ENCODE results near the gene SFXN5.

The SFXN5 gene

DNA sequence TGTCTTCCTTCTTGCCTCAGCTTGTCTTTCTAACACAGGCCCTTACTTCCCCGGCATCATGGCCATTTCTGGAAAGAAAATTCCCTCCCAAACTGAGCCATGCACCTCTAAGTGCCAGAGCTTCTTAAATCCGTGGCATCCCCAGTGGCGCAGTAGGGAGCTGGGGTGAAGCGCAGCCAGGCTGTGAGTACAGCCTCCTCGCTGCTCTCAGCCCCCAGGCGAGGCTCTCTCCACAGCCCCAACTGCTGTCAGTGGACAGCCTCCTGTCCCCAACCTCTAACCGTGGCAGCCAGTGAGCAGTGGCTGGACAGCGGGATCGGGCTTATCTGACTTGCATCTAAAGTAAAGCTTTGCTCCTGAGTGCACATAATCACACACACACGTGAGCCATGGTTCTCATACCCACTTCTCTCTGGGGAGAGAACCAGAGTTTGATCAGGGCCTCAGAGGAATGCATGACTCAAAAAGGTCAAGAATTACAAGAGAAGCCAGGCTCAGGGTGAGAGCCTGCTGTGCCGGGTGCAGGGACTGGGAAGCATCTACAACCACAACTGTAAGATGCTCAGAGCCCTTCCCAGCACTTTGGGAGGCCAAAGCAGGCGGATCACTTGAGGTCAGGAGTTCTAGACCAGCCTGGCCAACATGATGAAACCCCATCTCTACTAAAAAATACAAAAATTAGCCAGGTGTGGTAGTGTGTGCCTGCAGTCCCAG is 50.7 kb downstream of the SFXN5 start:
- peak; percentile 38 for DNase-seq (ENCODE audit: low read depth, low spot score)

DNA sequence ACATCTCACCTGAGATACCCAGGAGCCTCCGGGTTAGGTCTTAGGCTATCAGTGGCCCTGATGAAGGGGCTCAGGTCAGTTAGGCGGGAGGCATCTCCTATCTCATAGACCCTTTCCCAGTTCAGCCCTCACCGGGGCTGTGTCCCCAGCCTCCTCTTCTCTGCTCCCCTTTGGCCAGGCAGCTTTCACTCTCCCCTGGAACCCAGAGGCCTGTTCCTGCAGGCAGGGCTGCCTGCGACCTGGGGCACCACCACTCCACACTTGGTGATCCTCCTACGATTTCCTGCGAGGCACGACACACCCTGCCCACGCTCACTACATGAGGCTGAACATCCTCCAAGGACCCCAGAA is 51.2 kb downstream of the SFXN5 start:
- DNase-seq (ENCODE audit: low read depth, low spot score) = no peak

DNA sequence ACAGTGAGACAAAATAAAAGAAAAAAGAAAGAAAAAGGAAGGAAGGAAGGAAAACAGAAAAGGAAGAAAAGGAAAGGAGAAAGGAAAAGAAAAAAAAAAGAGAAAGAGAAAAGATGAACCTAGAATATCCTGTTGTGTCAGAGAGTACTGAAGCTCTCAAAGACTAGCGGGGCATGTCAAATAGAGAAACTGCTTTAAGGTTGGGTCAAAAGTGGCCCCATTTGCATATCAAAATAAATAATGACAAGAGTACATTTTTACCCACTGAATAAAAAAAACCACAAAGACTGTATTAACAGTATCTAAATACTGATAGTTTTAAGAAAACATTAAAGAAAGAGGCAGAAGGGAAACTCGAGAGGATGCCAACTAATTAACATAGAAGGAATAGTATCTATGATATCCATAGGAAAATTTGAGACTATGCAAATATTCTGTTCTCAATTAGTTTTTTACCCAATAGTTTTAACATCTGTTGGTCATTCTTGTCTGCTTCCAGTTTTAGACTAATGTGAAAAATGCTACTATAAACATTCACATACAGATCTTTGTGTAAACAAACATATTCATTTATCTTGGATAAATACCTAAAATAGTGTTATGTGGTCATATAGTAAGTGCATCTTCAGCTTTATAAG is 53.2 kb downstream of the SFXN5 start:
- DNase-seq (ENCODE audit: low read depth, low spot score) = no peak

DNA sequence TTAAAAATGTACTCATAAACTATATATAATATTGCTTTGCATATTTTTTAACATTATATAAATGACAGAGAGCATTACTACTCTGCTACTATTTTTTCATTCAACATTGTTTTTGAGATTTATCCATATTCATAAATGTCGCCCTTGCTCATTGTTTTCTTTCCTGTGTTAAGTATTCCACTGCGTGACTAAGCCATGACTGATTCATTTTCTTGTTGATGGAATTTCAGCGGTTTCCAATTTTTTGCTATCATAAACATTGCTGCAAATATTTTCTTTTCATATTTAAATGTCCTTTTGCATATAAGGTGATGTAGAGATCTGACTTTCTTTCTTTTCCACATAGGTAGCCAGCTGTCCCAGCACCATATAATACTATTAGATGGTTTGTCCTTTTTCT is 57.6 kb downstream of the SFXN5 start:
- DNase-seq (ENCODE audit: low read depth, low spot score) = no peak

DNA sequence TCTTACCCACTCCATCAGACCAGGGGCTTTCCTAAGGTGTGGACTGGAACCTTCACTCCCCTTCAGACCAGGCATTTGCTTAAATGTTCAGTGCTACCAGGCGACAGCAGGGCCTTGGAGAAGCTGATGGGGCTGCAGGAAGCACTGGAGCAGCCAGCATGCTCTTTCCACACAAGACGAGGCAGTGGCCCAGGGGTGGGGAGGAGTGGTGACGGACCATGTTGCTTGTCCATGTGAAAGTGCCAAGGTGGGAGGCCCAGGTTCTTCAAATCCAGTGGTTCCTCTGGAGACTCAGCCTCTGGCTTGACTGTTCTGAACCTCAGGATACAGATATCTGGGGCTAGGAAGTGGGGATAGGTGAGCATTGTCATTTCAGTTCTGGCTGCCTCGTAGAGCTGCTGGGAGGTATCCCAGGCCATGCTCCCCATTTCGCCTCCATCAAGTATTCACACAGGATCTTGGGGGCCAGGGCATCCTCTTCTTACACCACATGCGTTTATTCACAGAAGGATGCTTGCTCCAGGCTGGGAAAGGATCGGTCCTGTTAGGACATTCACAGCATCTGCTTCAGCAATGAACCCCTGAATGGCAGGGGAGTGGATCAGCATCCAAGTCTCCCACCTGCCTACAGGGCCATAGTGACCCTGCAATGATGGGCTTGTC is 62.2 kb downstream of the SFXN5 start:
- no peak for DNase-seq (ENCODE audit: low read depth, low spot score)

DNA sequence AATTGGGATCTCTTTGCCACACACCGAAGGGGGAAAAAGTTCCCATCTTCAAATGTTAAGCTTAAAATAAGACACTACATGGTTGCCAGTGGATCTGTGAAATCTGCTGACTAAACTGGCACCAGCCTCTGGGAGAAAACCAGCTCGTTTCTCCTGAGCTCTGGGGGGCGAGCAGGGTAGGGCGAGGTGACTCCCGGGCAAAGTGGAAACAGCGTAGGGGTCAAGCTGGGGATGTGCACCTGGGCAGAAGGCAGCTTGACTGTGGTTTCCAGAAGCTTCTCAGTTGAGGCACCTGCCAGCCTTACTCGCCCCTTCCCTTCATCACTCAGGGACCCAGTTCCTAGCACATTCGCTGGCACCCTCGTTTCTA is 62.8 kb downstream of the SFXN5 start:
- no peak for DNase-seq (ENCODE audit: low read depth, low spot score)

DNA sequence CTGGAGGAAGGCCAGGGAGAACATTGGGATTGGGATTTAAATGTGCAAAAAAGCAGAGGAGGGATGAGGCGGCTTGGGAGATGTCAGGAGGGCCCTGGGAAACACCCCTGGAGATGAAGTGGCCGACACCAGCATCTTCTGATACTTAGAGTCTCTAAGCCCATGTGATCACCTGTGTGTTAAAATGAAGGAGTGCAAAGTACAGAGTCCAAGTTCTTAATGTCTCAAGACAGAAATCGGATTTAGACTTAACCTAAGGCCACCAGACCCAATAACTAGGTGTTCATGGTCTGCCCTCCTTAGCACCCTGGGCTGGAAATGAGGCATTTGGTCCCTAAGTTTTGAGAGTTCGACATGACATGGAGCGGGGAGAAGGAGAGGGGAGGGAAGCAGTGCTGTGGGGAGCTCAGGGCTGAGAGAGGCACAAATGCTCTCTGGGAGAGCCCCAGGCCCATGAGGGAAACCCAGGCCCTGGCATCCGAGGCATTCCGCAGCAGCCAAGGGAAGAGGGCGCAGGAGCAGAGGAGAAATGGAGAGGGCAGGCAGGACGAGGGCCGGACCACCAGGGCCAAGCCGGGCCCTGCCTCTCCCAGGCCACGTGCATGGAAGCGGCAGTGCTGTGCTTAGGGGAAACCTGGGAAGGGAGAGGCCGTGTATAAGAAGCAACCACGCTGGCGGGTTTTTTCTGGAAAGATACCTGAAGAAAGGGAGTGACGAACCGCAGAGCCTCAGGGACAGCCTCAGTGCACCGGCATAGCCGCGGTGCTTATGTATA is 63.3 kb downstream of the SFXN5 start:
- no peak for DNase-seq (ENCODE audit: low read depth, low spot score)

DNA sequence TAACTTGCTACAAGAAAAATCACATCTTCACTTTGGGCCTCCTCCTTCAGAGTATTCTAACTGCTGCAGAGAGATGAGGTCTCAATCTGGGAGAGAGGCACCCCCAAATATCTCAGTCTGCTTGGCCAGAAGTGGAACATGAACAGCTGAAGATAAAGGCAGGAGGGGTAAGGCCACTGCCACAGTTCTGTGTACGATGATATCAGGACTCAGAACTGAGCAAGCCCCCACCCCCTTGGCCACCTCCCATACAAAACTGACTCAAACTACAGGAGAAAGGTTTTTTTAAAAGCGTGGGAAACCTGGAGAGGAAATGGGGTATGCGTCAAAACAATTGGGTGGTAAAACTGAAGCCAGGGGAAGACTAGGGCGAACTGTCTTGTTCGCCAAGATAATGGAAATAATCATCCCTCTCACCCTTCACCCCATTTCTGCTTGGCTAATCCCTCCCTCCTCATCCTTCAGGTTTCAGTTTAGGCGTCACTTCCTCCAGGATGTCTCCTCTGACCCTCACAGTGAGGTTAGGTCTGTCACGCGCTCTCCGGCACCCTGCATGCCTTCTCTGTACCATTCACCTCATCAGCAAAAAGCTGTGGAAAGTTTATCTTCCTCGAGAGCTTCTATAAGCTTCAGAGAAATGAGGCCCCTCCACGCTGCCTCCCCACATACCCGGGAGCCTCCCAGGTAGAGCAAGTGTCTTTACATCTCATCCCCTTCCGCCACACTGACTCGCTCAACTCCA is 64.4 kb downstream of the SFXN5 start:
- DNase-seq (ENCODE audit: low read depth, low spot score) = no peak

DNA sequence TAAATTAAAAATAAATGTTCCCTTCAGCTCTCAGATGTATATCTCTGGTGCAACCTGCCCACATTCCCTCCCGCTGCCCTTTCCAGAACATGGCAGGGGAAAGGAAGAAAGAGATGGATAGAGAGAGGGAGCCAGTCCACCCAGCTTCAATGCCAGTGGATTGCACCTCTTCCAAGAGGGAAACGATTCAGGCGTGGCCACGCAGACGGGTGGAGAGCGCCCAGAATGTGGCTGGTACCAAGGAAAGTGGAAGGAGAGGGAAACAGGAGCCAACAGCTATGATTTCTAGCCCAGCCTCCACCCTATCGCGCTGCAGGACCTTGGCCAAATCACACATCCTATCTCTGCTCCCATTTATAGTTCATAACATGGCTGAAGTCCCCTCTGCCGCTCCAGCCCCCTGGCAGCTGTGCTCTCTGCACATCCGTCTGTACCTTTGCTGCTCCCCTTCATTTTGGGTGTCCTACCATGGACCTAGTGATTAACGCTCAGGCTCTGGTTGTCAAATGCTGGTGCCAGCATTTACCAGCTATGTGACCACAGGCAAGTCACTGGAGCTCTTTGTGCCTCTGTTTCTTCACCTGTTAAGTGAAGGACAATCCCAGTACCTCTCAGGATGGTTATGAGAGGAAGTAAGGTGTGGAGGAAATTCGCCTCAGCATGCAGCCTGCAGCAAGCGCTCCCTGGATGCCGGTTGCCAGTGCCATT is 66.5 kb downstream of the SFXN5 start:
- no peak for DNase-seq (ENCODE audit: low read depth, low spot score)

DNA sequence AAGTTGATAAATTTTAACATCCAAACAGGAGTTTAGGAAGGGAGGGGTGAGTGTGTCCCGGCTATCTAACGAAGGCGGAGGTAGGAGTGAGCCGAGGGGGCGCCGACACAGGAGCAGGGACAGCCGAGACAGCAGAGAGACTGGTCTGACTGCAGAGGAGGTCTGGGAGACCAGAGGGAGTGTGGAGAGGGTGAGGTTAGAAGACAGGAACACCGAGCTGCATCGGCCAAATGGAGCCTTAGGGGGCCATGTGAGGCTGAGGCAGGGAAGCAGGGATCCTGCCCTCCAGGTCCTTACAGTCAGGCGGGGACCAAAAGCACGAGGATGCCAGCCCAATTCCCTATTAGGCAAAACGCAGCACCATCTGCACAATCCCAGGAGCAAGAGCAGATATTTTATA is 67.0 kb downstream of the SFXN5 start:
- DNase-seq (ENCODE audit: low read depth, low spot score) = no peak

DNA sequence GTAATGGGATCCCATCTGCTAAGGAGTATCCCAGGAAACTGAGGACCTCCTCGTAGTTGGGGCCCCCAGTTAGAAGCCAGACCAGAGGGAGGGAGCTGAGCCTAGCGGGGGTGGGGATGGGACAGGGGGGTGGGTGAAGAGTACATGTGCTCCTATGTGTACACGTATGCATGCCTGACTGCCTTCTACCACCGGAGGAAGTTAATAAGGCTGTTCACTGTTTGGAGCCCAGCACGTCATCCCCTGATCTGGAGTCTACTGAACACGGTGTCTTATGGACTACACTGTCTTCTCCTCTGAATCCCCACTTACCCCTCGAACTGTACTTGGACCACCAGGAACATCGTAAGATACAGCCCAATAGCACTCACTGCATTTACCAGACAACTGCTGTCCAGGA is 68.5 kb downstream of the SFXN5 start:
- no peak for DNase-seq (ENCODE audit: low read depth, low spot score)

DNA sequence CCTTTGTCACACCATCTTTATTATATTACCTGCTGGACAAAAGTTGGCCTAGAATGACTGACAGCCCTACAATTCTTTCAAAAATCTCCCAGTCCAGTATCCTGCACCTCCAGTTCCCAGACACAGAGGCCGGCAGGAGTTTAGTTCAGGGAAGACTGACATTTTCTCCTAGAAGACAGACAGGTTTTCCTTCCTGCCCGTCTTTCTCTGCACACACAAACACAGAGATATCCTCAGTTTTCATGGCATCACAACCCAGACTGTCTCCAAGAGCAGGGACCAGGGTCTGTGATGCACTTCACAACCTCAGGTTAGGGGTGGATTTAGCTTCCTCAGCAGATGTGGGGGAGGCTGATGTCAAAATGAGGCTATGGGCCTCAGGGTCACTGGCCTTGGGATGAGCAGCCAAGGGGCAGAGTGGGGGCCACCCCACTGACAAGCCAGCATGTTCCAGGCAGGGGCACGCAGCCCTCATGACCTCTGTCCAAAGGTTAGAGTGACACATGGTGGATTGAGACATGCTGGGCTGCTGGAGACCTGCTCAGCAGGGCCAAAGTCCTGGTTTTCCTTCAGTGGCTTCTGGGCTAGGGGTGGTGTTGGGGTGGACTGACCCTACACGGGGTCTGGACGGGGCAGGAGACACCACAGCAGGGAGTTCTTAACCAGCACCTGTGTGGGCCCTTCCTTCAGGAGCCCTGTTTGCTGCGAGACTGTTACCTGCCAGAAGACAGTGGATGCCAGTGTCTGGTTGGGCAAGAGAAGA is 70.5 kb downstream of the SFXN5 start:
- no peak for DNase-seq (ENCODE audit: low read depth, low spot score)

DNA sequence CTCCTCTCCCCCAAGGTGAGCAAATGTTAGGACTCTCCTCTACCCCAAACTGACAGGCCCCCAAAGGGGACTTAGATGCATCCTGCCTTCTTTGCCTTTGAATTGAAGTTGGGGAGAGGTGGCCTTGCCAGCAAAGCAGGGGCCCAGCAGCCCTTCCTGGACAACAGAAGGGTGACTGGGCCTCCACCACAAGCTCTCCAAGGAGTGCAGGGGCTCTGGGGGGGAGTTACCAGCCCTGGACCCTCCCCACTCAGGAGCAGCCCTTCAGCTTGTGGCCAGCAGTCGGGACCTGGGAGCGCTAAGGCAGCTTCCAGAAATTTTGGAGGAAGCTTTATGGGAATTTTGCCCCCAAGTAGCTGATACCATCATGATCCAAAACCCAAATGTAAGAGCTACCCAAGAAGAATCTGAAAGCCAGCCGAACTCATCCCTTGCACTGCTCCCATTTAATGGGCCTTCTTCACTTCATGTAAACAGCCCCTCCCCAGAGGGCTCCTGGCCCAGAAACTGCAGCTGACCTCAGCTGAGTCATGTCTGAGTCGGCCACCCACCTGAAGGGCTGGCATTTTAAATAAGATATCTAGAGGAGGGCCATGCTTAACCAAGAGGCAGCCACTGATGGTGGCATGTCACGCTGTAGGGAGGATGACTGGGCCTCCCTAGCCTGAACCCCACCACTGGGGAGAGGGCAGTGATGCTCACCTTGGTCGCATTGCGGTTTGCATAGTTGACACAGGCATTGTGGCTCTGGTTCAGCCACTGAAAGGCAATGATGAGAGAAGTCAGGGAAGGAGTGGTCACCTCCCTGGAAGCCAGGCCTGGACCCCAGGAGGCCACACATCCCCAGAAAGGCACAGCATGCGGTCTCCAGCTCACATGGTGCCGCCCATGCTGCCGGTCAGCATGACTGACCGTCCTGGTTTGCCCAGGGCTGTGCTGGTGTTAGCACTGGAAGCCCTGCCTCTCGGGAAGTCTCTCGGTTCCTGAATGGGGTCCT is 71.5 kb downstream of the SFXN5 start:
- no peak for DNase-seq (ENCODE audit: low read depth, low spot score)

DNA sequence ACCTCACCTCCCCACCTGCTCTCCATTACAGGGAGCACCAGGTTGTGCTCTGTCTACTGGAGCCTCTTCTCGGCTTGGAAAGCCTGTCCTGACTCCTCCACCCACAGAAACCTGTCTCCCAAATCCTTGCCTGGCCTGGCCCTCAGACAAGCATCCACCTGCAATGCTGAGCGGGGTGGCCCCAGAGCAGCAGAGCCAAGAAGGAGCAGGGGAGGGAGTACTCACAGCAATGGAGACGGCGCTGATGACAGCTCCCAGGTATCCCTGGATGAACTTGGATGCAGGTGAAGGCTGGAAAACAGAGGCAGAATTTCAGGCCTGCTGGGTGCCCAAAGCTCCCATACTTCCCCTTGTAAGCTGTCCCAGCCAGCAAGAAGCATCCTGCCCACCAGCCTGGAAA is 72.8 kb downstream of the SFXN5 start:
- no peak for DNase-seq (ENCODE audit: low read depth, low spot score)

DNA sequence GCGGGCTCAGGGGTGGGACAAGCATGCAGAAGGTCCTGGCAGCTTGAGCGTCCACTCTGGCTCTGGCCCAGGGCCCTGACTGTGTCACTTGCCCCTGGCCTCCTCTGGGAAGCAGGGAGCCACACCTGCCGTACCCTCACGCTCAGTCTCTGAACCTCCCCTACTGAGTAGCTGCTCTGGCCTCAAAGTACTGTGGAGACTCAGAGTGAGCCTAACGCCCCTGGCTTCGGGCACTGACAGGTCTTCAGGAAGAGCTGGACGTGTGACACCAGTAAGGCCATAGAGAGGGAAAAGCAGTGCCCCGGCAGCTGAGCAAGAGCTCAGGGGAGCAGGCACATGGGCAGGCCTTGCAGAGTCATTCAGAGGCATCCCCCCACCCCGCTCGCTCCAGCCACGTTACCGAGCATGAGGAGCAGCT is 73.3 kb downstream of the SFXN5 start:
- no peak for DNase-seq (ENCODE audit: low read depth, low spot score)

DNA sequence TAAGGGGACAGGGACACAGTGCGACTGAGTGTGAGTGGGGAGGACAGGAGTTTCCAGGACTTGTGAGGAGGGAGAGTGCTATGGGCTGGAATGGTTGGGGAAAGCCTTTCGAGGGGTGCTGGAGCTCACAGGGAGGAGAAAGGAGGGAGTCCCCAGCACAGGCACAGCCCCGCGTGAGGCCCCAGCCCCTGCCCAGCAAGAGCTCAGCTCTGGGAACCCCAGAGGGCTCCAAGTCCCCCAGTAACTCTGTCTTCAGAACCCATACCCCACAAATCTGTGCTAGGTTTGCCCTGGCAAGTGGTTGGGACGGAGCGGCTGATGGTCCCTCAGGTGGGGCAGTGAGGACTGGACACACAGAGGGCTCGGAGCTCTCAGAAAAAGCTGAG is 75.4 kb downstream of the SFXN5 start:
- DNase-seq (ENCODE audit: low read depth, low spot score) = no peak

DNA sequence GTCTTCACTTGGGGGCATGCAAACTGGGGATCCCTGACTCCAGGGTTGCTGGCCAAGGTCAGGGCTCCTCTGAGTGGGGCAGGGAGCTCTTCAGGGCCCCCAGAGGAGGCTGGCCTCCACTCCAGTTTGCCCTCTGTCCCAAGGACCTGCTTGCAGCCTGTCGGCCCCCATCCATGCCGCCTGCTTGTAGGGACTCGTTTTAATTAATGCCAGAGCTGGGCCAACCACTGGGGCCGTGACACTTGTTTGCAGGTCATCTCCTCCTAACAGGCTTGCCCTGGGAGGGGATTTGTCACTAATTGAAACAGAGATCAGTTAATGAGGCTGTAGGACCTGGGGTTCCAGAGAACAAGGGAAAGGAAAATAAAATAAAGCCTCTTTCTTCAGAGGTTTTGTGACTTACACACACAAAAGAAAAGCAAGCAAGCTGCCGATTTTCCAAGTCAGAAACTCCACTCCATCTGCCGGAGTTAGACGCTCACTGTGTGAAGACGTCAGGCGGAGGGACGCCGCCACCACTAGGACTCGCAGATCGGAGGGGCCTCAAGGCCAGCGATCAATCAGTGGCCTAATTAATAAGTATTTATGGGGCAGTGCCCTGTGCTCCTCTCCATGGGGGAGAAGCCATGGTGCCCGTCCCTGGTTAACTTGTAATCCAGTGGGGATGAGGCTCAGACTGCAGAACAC is 75.9 kb downstream of the SFXN5 start:
- DNase-seq (ENCODE audit: low read depth, low spot score) = no peak

DNA sequence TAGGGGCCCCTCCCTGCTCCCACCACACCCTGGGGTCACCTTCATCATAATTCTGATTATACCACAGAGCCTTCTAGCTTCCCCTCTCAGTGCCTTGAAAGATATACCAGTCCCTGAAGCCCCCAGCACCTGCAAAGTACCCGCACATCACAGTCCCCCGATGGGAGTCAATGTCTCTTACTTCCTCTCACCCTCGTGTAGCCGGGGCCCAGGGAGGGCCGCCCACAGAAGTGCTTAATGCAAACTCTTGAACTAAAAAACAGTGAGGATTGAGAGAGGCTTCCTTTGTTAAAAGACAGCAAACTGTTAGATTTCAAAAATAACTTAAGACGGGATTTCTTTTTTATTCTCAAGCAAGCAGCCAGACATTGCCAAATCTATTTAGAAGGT is 76.5 kb downstream of the SFXN5 start:
- DNase-seq (ENCODE audit: low read depth, low spot score) = no peak

Data from ELF-1 (cell line).